GM19372 (cell line): ENCODE data around the gene DOCK2.
"Not testable (repeated sequence)": the region's sequence is repeated elsewhere in the genome, so short reads cannot be mapped to it uniquely, and the experiment has no call there.

Experiments
- ATAC-seq: cut with Tn5 transposase; IDR thresholded peaks from one replicate; pipeline ENCODE4 v1.9.1; 2021; ENCODE audit warnings: mild to moderate bottlenecking, low read depth, moderate library complexity; ENCODE audit not compliant: unreplicated experiment

The DOCK2 gene

DNA sequence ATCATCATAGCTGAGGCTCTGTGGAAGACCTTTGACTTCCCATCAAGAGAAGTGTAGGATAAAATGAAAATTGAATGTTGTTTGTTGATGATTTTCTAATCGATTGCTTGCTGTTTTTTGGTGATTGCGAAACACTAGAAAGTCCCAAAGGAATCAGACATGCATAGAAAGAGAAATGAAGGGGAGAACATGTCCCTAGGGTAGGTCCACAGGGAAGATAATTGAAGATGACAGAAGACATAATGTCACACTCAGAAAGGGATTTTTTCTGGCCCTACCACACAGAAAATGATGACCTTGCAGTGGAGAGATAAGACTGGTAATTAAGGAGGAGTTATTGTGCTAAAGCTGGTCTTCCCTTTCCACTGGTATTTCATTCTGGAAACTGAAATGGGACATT is 280.4 kb downstream of the DOCK2 start:
- no peak for ATAC-seq

DNA sequence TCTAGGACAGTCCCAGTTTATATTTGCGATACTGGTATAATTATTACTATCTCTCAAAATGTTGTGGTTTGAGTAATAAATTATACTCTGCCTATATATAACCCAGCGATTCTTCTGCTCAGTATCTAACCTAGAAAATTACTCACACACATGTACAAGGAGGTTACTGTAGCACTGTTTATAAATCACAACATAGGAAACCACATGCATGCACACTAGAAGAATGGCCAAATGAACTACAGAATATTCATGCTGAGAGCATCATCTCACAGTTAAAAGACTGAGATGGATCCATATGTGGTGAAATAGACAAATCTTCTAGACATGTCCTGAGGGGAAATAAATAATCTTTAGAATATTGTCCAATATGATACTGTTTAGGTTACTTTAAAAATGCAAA is 281.2 kb downstream of the DOCK2 start:
- ATAC-seq = no peak

- ATAC-seq = no peak
Observed at GRCh38 chr5:169920474-169920873, 283.4 kb downstream of the DOCK2 start.

DNA sequence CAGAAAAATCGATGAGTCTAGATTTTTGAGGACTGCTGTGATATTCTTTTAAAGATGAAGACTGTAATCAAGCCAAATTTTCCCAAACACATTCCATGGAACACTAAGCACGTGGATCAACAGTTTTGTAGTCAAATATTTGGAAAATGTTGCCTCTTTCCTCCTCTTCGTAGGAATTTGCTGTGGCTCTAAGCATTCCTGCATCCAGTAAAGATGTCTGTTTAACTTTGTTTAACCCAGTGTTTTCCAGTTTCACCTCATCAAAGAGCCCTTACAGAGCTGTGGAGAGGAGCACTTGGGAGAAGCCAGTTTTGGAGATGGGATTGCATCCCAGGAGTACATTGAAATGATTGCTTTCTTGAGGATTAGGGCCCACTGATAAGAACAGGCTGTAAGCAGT is 284.3 kb downstream of the DOCK2 start:
- ATAC-seq = no peak

DNA sequence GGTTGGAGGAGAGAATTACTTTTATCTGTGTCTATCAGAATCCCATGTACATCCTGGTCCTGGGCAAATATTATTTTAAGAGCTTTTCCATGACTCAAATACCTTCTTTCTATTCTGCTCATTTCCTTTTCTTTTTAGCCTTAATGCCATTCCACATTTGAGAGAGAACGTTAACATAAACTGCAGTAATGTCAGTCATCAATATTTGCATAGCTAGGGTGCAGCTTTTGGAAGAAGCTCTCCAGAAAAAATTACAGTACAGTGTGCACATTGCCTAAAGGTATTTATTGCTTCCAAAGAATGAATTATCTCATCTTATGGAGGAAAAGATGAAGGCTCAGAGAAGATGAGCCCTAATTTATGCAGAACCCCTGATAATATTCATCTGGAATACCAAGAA is 284.9 kb downstream of the DOCK2 start:
- no peak for ATAC-seq

DNA sequence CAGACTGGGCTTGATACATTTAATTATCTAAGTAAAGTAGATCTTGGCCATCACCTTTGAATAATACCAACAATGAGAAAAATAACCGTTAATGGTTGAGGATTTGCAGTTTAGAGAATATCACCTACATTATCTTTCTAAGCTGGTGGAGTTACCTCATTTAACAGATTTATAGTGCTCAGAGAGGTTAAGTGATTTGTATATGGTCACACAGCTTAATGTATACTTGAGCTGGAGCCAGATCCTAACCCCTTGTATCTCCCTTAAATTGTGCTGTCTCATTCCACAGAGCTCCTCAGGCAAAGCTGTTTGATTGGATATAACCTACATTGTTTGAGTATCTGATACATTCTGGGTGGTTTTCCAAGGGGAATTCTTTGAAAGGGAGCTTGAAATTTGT is 285.4 kb downstream of the DOCK2 start:
- ATAC-seq = no peak

DNA sequence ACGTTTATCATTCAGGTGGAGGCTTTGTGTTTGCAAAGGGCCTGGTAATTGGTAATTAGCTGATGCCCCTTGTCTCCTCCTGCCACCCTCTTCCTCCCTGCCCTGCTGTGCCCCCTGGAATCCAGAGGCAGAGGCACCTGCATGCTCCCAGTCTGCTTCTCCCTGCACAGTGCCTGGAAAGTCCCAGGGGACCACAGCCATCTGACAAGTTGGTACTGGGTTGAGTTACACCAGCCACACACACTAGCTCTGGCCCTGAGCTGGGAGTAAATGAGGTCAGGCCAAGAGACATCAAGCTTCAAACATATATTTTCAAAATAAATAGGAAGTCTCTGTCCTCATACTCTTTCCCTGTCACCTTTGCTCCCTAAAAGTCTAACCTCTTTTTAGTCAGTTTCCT is 286.9 kb downstream of the DOCK2 start:
- no peak for ATAC-seq

GRCh38 chr5:169933127-169933526 is 296.1 kb downstream of the DOCK2 start:
- no peak for ATAC-seq

DNA sequence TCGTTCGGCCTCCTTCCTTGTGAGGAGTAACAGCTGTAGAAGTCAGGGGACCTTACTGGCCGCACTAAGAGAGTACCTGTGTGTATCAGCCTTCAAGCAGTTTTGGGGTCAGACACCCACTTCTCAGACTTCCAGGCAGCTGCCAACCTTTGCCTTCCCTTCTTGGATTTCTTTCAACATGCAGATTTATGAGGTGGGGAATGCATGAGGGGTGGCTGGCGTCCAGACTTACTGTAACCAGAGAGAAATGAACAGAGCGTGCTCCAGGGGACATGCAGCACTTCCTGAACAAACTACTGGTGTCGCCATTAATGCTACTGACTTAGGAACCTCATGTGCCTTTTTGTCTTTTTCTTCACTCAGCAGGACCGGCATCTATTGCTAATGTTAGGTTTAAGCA is 296.5 kb downstream of the DOCK2 start:
- ATAC-seq = no peak

DNA sequence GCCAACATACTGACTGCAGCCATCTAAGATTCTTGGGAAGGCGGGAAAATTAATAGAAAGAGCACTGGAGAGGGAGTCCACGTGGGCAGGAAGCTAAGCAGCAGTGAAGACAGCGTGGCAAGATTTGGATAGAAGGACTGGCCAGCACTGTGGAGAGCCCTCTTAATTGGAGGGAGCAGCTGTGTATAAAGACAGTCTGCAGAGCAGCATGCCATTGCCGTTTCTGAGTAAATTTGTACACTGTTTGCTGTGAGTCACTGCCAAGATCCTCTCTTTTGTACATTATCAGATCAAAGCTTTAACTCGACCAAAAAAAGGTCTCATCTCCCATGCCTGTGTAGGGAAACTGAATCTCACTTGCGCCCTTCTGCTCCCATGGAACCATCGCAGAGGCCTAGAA is 297.9 kb downstream of the DOCK2 start:
- no peak for ATAC-seq

DNA sequence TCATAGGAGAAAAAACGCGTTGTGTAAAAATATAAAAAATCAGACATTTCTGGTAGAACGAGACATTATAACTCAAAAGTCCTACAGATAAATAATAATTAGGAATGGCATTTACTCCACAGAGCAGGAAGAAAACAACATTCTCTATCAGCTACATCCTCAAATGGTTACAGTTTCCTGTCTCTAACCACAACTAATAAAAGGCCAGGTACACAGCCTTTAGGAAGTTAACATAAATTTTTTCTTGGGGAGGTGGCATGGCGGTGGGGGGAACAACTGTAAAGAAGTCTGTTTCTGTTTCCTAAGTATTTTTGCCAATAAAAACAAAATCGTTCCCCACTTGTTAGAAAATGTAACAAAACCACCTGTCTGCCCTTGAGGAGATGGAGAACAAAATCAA is 298.7 kb downstream of the DOCK2 start:
- ATAC-seq = no peak

GRCh38 chr5:169938439-169938838 is 301.4 kb downstream of the DOCK2 start:
- ATAC-seq = no peak

DNA sequence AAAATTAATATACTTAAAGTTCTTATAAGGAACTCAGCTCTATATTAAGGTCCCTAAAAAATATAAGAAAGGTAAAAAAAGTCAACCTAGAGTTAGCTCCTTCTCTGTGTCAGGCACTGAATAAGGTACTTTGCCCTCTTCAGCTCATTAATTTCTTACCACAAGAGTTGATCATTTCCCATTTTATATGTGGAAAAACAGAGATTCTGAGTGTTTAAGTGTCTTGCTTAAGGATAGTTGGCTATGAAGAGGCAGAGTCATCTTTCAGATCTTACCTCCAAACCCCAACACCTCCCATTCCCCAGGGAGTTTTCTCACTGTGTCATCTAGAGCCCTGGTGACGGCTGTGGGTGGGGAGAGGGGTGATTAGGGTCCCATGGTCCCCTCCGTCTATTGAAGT is 302.7 kb downstream of the DOCK2 start:
- ATAC-seq = no peak

DNA sequence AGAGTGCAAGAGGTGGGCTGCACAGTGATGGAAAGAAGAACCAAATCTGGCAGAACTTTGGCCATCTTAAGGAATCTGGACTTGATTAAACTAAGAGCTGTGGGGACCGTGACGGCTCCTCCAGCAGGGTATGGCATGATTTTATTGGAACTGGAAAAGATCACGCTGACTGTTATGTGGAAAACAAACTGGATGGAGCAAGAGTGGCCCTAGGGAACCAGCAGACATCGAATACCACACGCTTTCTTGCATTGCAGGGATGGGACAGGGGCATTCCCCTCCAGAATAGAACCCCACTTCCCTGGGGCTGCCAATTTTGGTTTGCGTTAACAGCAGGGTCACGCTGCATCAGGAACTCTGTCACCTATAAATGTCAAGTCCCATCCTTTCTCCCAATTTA is 304.5 kb downstream of the DOCK2 start:
- no peak for ATAC-seq

DNA sequence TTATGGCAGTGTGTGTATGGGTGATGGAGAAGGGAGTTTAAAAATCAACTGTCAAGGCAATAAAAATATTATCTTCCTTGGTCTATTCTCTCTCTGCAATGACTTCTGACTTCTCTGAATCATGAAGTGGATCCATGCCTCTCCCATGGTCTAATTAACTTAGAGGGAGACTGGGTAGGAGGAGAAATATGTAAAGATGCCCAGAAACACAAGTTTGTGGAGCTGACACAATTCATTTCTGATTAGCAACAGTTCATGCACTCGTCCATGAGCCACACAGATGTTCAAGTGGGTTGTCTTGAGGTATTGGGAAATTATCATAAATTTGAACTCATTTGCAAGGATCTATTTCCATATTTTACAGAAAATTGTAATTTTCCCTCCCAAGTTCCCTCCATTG is 305.1 kb downstream of the DOCK2 start:
- ATAC-seq = no peak

GRCh38 chr5:169943026-169943425 is 306.0 kb downstream of the DOCK2 start:
- no peak for ATAC-seq

DNA sequence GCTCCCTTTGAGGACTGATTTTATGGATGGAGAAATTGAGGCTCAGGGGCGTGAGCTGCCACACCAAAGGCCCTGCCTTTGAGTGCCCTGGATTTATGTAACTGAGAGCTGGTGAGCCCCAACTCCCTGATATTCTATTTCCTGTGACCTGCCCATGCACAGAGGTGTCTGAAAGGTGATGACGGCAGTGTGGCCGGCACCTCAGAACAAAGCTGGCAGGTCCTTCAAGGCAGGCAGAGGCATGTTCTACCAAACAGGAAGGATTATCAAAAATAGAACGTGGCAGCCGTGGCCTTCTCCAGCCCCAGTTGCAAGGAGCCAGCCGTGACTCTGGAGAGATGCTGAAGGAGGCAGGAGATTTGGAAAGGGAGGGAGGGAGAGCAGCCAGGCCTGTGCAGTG is 307.0 kb downstream of the DOCK2 start:
- no peak for ATAC-seq

DNA sequence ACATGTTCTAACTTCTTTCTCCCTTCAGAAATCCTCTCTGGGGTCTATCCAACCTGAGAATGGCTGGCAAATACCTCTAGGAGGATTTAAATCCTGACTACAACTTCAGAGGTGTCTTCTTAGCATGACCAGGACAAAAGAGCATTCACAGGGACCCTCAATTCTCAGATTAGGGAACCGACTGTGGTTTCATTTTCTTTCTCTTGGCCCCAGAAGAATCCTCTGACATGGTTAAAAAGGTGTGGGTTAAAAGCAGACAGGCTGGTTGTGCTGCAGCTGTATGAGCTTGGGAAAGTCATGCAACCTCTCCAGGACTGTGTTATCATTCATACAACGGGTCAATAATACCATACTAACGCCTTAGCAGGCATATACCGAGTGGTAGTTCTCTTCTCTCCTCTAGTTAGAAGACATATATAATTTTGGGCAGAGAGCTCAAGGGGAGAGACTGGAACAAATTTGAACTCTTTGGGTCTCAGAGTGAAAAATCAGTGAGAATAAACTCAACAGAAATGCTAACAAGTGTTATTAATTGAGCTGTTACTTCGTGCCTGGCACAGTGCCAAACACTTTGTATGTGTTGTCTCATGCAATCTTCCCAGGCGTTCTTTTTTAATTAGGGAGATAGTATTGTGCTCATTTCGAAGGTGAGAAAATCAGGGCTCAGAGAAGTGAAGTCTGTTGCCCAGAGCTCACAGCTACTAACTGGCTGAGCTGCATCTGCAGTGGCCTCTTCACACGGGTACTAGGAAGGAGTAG is 308.0 kb downstream of the DOCK2 start:
- no peak for ATAC-seq

DNA sequence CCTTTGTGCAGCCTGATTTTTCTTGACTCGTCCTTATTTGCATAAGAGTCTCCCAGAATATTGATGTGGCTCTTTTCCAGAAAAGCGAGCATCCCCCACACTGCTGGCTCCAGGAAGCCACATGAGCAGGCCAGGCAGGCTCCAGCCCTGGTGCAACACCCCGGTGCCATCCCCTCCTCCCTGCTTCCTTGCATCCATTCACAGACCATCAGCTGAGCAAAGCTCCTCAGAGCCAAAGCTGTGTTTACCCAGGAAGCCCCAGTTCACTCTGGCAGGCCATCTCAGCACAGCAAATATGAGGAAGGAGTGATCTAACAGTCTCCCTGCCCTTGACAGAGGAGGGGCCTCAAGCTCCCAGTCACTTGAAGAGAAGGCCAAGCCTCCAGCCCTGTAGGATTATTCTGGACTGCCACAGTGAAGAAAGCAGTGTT is 308.8 kb downstream of the DOCK2 start:
- no peak for ATAC-seq

DNA sequence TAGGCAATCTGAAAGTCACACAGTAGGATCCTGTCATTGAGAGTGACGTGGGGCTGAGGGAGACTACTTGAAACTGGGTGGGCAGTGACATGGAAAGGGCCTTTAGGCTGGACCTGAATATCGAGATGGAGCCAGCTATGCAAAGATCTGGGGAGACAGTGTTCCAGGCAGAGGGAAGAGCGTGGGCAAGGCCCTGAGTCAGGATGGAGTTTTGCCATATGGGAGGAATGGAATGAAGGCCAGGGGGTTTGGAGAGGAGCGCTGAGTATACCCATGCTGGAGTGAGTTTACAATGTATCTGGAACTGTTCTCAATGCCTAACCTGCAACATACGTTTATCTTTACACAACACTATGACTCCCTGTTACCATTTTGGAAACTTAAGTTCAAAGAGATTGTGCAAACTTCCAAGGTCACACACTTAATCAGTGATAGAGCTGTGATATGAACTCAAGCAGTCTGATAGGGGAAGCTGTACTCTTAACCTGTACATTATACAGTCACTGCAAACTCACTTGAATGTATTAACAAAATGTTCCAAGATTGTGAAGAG is 309.7 kb downstream of the DOCK2 start:
- ATAC-seq = no peak

- no peak for ATAC-seq
Observed at GRCh38 chr5:169950333-169950732, 313.3 kb downstream of the DOCK2 start.

GRCh38 chr5:169953196-169953595 is 316.1 kb downstream of the DOCK2 start:
- ATAC-seq = not testable (repeated sequence)

- ATAC-seq = no peak
Observed at GRCh38 chr5:169954786-169955185, 317.7 kb downstream of the DOCK2 start.
